ENCODE data around the gene SUMF2.

DNA sequence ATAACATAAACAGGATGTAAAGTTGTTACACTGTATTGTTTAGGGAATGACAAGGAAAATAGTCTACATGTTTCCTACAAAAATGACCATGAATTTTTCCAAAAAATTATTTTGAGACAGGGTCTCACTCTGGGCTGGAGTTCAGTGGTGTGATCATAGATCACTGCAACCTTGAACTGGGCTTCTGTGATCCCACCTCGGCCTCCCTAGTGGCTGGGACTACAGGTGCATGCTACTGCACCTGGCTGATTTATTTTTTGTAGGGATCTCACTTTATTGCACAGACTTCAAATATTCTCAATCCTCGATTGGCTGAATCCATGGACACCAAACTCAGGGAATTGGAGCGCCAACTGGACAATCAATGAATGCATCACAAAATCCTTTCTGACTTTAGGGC is 35.6 kb downstream of the SUMF2 start:
- TF ChIP-seq, protein P1, sequence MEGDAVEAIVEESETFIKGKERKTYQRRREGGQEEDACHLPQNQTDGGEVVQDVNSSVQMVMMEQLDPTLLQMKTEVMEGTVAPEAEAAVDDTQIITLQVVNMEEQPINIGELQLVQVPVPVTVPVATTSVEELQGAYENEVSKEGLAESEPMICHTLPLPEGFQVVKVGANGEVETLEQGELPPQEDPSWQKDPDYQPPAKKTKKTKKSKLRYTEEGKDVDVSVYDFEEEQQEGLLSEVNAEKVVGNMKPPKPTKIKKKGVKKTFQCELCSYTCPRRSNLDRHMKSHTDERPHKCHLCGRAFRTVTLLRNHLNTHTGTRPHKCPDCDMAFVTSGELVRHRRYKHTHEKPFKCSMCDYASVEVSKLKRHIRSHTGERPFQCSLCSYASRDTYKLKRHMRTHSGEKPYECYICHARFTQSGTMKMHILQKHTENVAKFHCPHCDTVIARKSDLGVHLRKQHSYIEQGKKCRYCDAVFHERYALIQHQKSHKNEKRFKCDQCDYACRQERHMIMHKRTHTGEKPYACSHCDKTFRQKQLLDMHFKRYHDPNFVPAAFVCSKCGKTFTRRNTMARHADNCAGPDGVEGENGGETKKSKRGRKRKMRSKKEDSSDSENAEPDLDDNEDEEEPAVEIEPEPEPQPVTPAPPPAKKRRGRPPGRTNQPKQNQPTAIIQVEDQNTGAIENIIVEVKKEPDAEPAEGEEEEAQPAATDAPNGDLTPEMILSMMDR (conservative IDR thresholded peaks at IDR 0.05; ENCODE audit: low read depth in 2 of 2), result no peak
- TF ChIP-seq EZH2 (IDR thresholded peaks at IDR 0.05; ENCODE audit: low read depth, unreplicated experiment) (no peak), POLR2AphosphoS5 (IDR thresholded peaks at IDR 0.05; ENCODE audit: low read depth) (no peak), REST (IDR thresholded peaks at IDR 0.05; ENCODE audit: unreplicated experiment) (no peak), JUNB (IDR thresholded peaks at IDR 0.05; ENCODE audit: unreplicated experiment) (no peak), EZH2phosphoT487 (IDR thresholded peaks at IDR 0.05; ENCODE audit: unreplicated experiment) (no peak), CREB1 (CRISPR knock-in tag; IDR thresholded peaks at IDR 0.05; ENCODE audit: low read depth) (no peak)

Data from GM23338 (cell line).